Measurements from ENCODE around the gene COA7.

- no peak for TF ChIP-seq POLR2A (IDR thresholded peaks at IDR 0.05)
- TF ChIP-seq CTCF (IDR thresholded peaks at IDR 0.05), result no peak
Measured at GRCh38 chr1:52723260-52723659, 25.1 kb upstream of the COA7 start.

Measured in vagina (tissue), 2 donors.